Upper lobe of right lung (tissue), 1 donor: ENCODE data around the gene BMI1. TPM values are rescaled to one million over a fixed set of nuclear protein-coding genes. Genes with fewer than 3 reads are reported as not detected.

Source experiments
- ATAC-seq: fragments of 200-7000 bp; cut with Tn5 transposase; one replicate; pipeline ENCODE4 v1.9.1; 2020; ENCODE audit warnings: mild to moderate bottlenecking, moderate library complexity
- DNase-seq: peaks from one replicate; pipeline ENCODE4 v3.0.0-alpha.2; 2020
- H3K27ac ChIP-seq: fragments of 200-600 bp; one replicate; pipeline ENCODE4 v1.8.0; 2022
- H3K27me3 ChIP-seq: fragments of 200-600 bp; one replicate; pipeline ENCODE4 v1.8.0; 2022; ENCODE audit warnings: mild to moderate bottlenecking
- H3K36me3 ChIP-seq: fragments of 200-600 bp; one replicate; pipeline ENCODE4 v1.8.0; 2022
- H3K4me1 ChIP-seq: fragments of 200-600 bp; one replicate; pipeline ENCODE4 v1.8.0; 2022
- H3K4me3 ChIP-seq: fragments of 200-600 bp; one replicate; pipeline ENCODE4 v1.8.0; 2022; ENCODE audit warnings: mild to moderate bottlenecking
- H3K9me3 ChIP-seq: fragments of 200-600 bp; one replicate; pipeline ENCODE4 v1.8.0; 2022
- intact Hi-C: fragments of 100-400 bp; cut with DNase I; formaldehyde crosslinking; loops from one replicate; pipeline ENCODE4 v1.11.0; 2022
- total RNA-seq: library from RNA; stranded (reverse); fragmentation: NEBNext Ultra II Directional; extraction: Animal tissue kit (Norgen Biotek cat#: 25700); gene quantifications from one replicate; pipeline ENCODE4 v1.2.1, GENCODE V29; 2021
- TF ChIP-seq, protein P1 (sequence below): fragments of 200-600 bp; IDR thresholded peaks from one replicate; pipeline ENCODE4 v1.8.0; 2022; ENCODE audit warnings: antibody characterized with exemption
- donor health status: DM: no; HTN: yes; CAD: no; lungs with severe emphysema.

BMI1 gene
- total RNA-seq, 1 donor from 2014 or later, result 50.9 TPM

DNA sequence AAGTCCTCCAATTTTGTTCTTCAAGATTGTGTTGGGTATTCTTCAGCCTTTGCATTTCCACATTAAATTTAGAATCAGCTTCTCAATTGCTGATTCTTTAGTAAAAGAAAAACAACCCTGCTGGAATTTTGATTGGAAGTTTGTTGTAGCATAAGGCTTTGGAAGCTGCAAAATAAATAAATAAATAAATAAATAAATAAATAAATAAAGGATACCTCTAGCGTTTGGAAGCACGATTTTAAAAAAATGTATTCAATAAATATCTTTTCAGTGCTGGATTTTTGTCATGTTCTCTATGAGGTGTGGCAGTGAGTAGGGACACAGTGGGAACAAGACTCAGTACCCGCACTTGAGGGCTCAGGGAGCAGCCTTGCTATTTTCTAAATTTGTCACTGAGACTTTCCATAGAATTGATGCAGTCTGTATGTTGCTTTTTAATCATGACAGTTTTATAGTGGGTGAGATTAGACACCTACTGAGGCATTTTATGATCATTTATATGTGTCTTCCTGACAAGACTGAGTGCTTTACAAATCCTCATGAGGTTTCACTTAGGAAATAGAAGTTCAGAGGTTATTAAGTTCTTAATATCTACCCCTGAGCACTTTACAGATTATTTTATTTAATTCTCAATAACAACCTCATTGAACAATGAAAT lies 27.0 kb upstream of the BMI1 start:
- Histone ChIP-seq H3K36me3 (no peaks in the 10 kb centered on the region), H3K27me3 (no peaks in the 10 kb centered on the region), H3K4me3 (no peak overlapping the region), H3K9me3 (no peaks in the 10 kb centered on the region), H3K4me1 (no peaks in the 10 kb centered on the region), H3K27ac (no peak overlapping the region)
- DNase-seq, result no peak
- TF ChIP-seq, protein P1, sequence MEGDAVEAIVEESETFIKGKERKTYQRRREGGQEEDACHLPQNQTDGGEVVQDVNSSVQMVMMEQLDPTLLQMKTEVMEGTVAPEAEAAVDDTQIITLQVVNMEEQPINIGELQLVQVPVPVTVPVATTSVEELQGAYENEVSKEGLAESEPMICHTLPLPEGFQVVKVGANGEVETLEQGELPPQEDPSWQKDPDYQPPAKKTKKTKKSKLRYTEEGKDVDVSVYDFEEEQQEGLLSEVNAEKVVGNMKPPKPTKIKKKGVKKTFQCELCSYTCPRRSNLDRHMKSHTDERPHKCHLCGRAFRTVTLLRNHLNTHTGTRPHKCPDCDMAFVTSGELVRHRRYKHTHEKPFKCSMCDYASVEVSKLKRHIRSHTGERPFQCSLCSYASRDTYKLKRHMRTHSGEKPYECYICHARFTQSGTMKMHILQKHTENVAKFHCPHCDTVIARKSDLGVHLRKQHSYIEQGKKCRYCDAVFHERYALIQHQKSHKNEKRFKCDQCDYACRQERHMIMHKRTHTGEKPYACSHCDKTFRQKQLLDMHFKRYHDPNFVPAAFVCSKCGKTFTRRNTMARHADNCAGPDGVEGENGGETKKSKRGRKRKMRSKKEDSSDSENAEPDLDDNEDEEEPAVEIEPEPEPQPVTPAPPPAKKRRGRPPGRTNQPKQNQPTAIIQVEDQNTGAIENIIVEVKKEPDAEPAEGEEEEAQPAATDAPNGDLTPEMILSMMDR, result no peak
- no peak for ATAC-seq
- intact Hi-C loops, result no loop called here

DNA sequence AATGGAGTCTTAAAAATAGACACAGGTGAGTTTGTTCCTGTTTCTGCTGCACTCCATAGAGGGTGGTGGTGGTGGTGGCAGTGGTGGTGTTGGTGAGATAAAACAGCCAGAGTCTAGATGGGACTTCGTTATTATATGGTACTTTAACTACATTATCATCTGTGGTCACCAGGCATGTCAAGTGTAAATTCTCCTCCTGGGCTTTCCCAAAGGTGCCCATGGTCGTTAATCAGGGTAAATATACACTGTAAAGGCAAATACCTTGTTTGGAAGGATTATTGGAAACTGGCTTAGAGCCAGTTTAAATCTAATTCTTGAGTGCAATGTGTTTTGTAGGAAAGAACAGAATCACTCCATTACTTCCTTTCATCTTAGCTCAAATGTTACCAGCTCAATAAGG lies 26.2 kb upstream of the BMI1 start:
- DNase-seq, result no peak
- intact Hi-C loops, result no loop called here
- Histone ChIP-seq H3K36me3 (no peaks in the 10 kb centered on the region), H3K9me3 (no peaks in the 10 kb centered on the region), H3K4me3 (no peak overlapping the region), H3K27ac (no peak overlapping the region), H3K27me3 (no peaks in the 10 kb centered on the region), H3K4me1 (no peaks in the 10 kb centered on the region)
- no peak for ATAC-seq
- TF ChIP-seq, protein P1, result no peak

DNA sequence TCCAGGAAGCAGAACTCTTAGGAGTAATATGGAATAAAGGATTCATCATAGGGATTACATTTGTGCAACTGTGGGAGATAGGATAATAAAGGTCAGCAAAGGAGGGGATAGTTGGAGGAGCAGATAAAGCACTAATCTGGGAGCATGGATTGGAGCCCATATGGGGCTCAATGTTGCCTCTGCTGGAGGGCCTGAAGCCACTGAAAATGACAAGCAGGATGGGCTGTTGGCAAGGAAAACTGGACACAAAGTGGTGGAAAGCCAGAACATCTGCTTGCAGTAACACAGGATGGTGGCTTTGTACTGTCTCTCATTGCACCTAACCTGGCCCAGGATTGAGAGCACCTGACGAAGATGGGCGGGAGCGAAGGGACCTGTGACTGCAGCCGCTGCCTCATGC lies 19.7 kb upstream of the BMI1 start:
- no peaks in the 10 kb centered on the region for H3K27me3 ChIP-seq
- DNase-seq (no peak), ATAC-seq (no peak)
- no peak overlapping the region for H3K27ac ChIP-seq
- TF ChIP-seq, protein P1, result no peak
- intact Hi-C loops, result no loop called here
- no peak overlapping the region for H3K4me3 ChIP-seq
- no peaks in the 10 kb centered on the region for H3K9me3 ChIP-seq
- no peaks in the 10 kb centered on the region for H3K4me1 ChIP-seq
- no peaks in the 10 kb centered on the region for H3K36me3 ChIP-seq

DNA sequence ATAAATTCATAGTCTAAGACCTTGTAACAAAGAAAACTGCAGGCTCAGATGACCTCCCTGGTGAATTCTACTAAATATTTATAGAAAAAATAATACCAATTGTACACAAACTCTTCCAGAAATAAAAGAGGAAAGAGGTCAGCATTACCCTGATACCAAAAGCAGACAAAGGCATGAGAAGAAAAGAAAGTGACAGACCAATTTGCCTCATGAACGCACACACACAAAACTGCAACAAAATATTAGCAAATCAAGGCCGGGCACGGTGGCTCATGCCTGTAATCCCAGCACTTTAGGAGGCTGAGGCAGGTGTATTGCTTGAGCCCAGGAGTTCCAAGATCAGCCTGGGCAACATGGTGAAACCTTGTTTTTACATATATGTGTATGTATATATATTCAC lies 17.4 kb upstream of the BMI1 start:
- no peaks in the 10 kb centered on the region for H3K36me3 ChIP-seq
- no peak for ATAC-seq
- DNase-seq, result no peak
- no peaks in the 10 kb centered on the region for H3K4me1 ChIP-seq
- H3K27ac ChIP-seq, result no peak overlapping the region
- H3K4me3 ChIP-seq, result no peak overlapping the region
- TF ChIP-seq, protein P1, result no peak
- H3K27me3 ChIP-seq, result no peaks in the 10 kb centered on the region
- intact Hi-C loops, result no loop called here
- no peaks in the 10 kb centered on the region for H3K9me3 ChIP-seq

DNA sequence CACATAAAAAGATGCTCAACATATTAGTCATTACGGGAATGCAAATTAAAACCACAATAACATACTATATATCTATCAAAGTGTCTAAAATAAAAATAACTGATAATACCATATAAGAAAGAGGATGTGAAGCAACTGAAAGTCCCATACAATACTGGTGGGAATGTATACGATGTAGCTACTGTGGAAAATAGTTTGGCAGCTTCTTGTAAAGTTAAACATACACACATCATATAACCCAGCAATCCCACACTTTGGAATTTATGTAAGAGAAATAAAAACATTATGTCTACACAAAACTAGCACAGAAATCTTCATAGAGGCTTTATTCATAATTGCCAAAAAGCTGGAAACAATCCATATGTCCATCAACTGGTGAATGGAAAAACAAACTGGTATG lies 15.2 kb upstream of the BMI1 start:
- no peak overlapping the region for H3K4me3 ChIP-seq
- no peaks in the 10 kb centered on the region for H3K27me3 ChIP-seq
- no peaks in the 10 kb centered on the region for H3K36me3 ChIP-seq
- DNase-seq (no peak), ATAC-seq (no peak)
- intact Hi-C loops, result no loop called here
- TF ChIP-seq, protein P1, result no peak
- H3K27ac ChIP-seq, result no peak overlapping the region
- no peaks in the 10 kb centered on the region for H3K4me1 ChIP-seq
- no peaks in the 10 kb centered on the region for H3K9me3 ChIP-seq

DNA sequence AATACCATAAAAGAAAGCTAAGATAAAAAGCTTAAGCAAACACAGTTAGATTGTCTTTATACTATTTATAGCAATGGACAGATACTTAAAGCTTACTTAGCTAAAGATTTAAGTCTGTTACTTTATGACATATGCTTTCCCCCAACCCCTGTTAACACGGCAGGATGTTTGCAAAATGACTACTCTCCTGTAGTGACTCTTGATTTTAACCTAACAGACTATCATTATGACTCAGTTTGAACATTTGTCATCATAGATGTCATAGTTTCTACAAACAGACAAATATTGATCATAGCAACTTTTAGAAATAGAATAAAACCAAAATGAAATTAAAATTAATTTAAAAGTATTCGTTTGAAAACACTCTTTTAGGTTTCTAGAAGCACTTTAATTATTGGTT lies 12.5 kb upstream of the BMI1 start:
- Histone ChIP-seq H3K36me3 (no peaks in the 10 kb centered on the region), H3K27me3 (no peaks in the 10 kb centered on the region), H3K27ac (no peak overlapping the region), H3K9me3 (no peaks in the 10 kb centered on the region), H3K4me3 (no peak overlapping the region), H3K4me1 (no peaks in the 10 kb centered on the region)
- no peak for DNase-seq
- intact Hi-C loops, result no loop called here
- TF ChIP-seq, protein P1, result no peak
- ATAC-seq, result no peak
